Measurements from ENCODE around the gene GDPD4.
A peak's percentile ranks its signal among the peaks of the same experiment; 100 is the strongest.

Gene GDPD4

DNA sequence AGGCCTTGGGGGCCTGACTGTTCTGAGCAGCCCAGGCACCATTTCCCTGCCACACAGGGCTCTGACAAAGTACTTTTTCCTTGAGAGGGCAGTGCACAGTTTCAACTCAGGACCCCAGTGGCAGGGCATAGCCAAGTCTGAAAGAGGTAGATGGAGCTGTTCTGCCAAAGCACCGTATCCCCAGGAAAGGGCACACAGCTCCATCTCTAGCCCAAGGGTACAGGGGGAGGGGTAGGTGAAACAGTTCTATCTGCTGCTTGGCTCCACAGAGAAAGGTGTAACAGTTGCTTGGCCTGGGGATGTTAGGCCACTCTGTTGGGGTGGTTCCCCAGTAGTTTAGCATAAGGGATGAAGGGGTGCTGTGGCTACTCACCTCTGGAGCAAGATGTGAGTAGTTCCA is 47.8 kb downstream of the GDPD4 start:
- TF ChIP-seq, protein P1, sequence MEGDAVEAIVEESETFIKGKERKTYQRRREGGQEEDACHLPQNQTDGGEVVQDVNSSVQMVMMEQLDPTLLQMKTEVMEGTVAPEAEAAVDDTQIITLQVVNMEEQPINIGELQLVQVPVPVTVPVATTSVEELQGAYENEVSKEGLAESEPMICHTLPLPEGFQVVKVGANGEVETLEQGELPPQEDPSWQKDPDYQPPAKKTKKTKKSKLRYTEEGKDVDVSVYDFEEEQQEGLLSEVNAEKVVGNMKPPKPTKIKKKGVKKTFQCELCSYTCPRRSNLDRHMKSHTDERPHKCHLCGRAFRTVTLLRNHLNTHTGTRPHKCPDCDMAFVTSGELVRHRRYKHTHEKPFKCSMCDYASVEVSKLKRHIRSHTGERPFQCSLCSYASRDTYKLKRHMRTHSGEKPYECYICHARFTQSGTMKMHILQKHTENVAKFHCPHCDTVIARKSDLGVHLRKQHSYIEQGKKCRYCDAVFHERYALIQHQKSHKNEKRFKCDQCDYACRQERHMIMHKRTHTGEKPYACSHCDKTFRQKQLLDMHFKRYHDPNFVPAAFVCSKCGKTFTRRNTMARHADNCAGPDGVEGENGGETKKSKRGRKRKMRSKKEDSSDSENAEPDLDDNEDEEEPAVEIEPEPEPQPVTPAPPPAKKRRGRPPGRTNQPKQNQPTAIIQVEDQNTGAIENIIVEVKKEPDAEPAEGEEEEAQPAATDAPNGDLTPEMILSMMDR (IDR thresholded peaks at IDR 0.05; ENCODE audit: low read depth, low read length, missing control alignments) = no peak
- DNase-seq (ENCODE audit: low read depth) = no peak
- H3K4me3 ChIP-seq (ENCODE audit: low read depth, low read length) = no peak overlapping the region
- in situ Hi-C loops (cut with HindIII; ENCODE audit: low sequenced_read_pairs) = no loop called here

DNA sequence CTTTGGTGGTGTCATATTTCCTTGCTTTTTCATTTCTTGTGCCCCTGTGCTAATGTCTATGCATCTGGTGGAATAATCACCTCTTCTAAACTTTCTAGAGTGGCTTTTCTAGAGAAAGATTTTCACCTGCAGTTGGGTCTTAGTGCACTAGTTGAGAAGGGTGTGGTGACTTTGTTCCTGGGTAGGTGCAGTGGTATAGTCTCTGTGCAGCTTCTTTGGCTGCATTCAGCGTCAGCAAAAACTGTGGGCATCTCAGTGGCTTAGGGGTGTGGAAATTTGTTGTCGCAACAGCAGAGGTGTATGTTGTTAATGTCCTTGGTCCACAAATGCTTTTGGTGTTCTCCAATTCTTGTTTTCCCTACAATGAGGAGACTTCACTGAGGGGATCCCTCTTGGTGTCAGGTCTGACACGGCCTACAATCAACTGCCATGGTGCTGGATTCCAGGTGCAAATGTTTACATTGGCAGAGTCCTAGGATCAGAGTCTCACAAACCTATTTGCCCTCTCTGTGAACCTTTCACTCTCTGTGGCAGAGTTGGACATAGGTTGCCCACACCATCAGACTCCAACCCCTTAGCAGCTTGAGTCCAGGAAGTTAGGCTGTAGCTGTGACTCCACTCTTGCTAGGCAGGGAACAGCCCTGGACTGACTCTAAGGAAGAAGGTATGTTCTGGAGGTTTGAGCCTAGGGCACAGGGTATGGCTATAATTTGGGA is 48.8 kb downstream of the GDPD4 start:
- in situ Hi-C loops (cut with HindIII; ENCODE audit: low sequenced_read_pairs) = no loop called here
- TF ChIP-seq, protein P1 (IDR thresholded peaks at IDR 0.05; ENCODE audit: low read depth, low read length, missing control alignments) = no peak
- H3K4me3 ChIP-seq (ENCODE audit: low read depth, low read length) = no peak overlapping the region

DNA sequence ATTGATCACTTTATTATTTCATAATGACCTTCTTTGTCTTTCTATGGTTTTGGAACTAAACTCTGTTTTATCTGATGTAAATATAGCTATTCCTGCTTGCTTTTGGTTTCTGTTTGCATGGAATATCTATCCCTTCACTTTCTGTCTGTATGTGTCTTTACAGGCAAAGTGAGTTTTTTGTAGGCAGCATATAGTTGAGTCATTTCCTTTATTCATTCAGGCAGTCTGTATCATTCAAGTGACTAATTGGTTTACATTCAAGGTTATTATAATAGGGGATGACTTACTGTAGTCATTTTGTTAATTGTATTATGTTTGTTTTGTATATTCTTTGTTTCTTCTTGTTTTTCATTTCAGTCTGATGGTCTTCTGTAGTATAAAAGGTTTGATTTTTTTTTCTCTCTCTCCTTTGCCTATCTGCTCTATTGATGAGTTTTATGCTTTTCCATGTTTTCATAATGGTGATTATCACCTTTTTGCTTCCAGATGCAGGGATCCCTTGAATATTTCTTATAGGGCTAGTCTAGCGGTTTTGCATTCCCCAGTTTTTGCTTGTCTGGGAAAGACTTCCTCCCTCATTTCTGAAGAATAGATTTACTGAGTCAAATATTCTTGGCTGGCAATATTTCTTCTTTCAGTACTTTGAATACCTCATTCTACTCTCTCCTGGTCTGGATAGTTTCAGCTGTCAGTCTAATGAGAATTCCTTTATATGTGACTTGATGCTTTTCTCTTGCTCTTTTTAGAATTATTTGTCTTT is 50.4 kb downstream of the GDPD4 start:
- TF ChIP-seq, protein P1 (IDR thresholded peaks at IDR 0.05; ENCODE audit: low read depth, low read length, missing control alignments) = no peak
- DNase-seq (ENCODE audit: low read depth) = no peak
- in situ Hi-C loops (cut with HindIII; ENCODE audit: low sequenced_read_pairs) = no loop called here
- H3K4me3 ChIP-seq (ENCODE audit: low read depth, low read length) = no peak overlapping the region

More for the DNA sequence above, 48.8 kb downstream of the GDPD4 start:
- DNase-seq (ENCODE audit: low read depth) = no peak

DNA sequence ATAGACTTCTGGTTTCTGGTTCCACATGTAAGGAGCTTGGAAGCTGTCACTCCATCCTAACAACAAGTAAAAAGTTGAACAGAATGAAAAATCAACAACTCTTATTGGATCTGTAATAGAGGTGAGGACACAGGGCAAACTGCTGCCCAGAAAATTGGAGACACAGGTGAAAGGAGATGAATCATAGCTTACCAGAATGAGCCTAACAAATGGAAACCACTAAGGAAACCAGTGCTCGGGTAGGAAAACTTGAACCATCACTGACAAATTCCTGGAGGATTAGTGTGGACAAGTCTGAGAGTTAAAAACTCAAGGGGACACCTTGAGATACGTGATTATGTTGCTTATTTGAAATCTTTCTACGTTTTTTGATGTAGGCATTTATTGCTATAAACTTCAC is 52.1 kb downstream of the GDPD4 start:
- no peak for DNase-seq (ENCODE audit: low read depth)
- no peak overlapping the region for H3K4me3 ChIP-seq (ENCODE audit: low read depth, low read length)
- in situ Hi-C loops (cut with HindIII; ENCODE audit: low sequenced_read_pairs) = no loop called here
- TF ChIP-seq, protein P1 (IDR thresholded peaks at IDR 0.05; ENCODE audit: low read depth, low read length, missing control alignments) = no peak

DNA sequence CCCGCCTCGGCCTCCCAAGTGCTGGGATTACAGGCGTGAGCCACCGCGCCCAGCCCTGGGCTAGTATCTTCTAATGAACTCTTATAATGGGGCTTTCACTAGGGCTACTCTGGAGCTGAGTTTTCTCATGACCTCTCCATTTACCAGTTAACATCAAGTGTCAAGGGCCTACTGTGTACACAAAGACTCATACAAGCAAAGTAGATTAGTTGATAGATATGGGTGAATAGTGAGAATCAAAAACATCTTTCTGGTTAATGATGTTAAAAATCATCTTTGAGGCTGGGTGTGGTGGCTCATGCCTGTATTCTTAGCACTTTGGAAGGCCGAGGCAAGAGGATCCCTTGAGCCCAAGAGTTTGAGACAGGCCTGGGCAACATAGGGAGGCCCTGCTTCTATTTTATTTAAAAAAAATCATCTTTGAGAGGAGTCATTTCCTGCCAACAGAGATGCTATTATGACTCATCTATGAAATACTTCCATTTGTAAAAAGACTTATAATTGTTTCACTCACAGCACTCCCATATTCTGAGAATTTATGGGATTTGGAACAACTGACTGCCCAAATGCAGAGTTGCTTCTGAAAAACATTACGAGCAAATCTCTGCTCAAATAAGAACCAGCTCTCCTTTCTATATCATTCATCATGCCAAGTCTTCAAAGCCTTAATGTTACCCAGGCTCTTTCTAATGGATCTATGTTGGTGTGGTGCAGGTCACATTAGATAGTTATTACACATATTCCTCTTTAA is 57.0 kb downstream of the GDPD4 start:
- TF ChIP-seq, protein P1 (IDR thresholded peaks at IDR 0.05; ENCODE audit: low read depth, low read length, missing control alignments) = no peak
- in situ Hi-C loops (cut with HindIII; ENCODE audit: low sequenced_read_pairs) = no loop called here
- H3K4me3 ChIP-seq (ENCODE audit: low read depth, low read length) = no peak overlapping the region
- DNase-seq (ENCODE audit: low read depth) = peak; percentile 49

DNA sequence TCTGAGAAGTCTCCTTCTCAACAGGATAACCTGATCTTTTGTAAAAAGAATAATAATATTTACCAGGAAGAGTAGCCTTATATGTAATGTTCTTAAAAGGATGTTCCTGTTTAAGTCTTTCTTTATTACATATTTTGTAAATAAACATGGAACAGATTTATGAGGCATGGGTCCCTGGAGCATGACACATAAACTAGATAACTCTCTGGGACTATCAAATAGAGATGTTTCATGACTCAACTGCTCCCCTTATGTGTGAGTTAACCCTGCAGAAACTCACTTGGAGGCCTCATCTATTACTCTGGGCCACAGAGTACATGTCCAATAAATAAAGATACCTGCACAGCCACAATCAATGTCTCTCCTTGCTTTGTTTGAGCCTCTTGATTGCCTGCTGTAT is 64.6 kb downstream of the GDPD4 start:
- no peak for DNase-seq (ENCODE audit: low read depth)
- in situ Hi-C loops (cut with HindIII; ENCODE audit: low sequenced_read_pairs) = loop anchor here (5.0 kb wide), 1 partner anchor 35 kb away; no protein-coding TSS in a partner anchor
- H3K4me3 ChIP-seq (ENCODE audit: low read depth, low read length) = no peak overlapping the region
- TF ChIP-seq, protein P1 (IDR thresholded peaks at IDR 0.05; ENCODE audit: low read depth, low read length, missing control alignments) = no peak
